ENCODE data around the gene UIMC1.

Gene UIMC1

GRCh38 chr5:176902102-176902814 lies 104.3 kb downstream of the UIMC1 start:
- DNase-seq (ENCODE audit: low read depth): no peak

GRCh38 chr5:176901260-176902101 lies 105.1 kb downstream of the UIMC1 start:
- DNase-seq (ENCODE audit: low read depth): no peak

- DNase-seq (ENCODE audit: low read depth): no peak
These were observed 105.8 kb downstream of the UIMC1 start for GRCh38 chr5:176900780-176901204.

- no peak for DNase-seq (ENCODE audit: low read depth)
These were observed 106.4 kb downstream of the UIMC1 start for GRCh38 chr5:176899946-176900779.

GRCh38 chr5:176899296-176899891 lies 107.2 kb downstream of the UIMC1 start, which contains the start of gene HK3:
HK3 (minus strand) TSS chr5:176899346; CDS start chr5:176896159, 3,187 bp downstream.
- DNase-seq (ENCODE audit: low read depth): no peak

- DNase-seq (ENCODE audit: low read depth): no peak
These were observed 109.3 kb downstream of the UIMC1 start for GRCh38 chr5:176897263-176897662.

- no peak for DNase-seq (ENCODE audit: low read depth)
These were observed 110.7 kb downstream of the UIMC1 start for GRCh38 chr5:176895831-176896230.

GRCh38 chr5:176894298-176894697 lies 112.3 kb downstream of the UIMC1 start:
- no peak for DNase-seq (ENCODE audit: low read depth)

GRCh38 chr5:176892663-176893062 lies 113.9 kb downstream of the UIMC1 start:
- DNase-seq (ENCODE audit: low read depth): no peak

- no peak for DNase-seq (ENCODE audit: low read depth)
These were observed 115.1 kb downstream of the UIMC1 start for GRCh38 chr5:176891331-176891958.

- DNase-seq (ENCODE audit: low read depth): no peak
These were observed 115.9 kb downstream of the UIMC1 start for GRCh38 chr5:176890455-176891330.

GRCh38 chr5:176889321-176890280 lies 117.0 kb downstream of the UIMC1 start:
- no peak for DNase-seq (ENCODE audit: low read depth)

- DNase-seq (ENCODE audit: low read depth): no peak
These were observed 117.8 kb downstream of the UIMC1 start for GRCh38 chr5:176888865-176889165.

- no peak for DNase-seq (ENCODE audit: low read depth)
These were observed 118.3 kb downstream of the UIMC1 start for GRCh38 chr5:176888016-176888864.

GRCh38 chr5:176887252-176887849 lies 119.2 kb downstream of the UIMC1 start:
- no peak for DNase-seq (ENCODE audit: low read depth)

GRCh38 chr5:176886336-176887251 lies 120.0 kb downstream of the UIMC1 start:
- DNase-seq (ENCODE audit: low read depth): no peak

GRCh38 chr5:176884571-176884890 lies 122.0 kb downstream of the UIMC1 start:
- DNase-seq (ENCODE audit: low read depth): no peak
